Measurements from ENCODE around the gene NREP. TPM values are rescaled to one million over a fixed set of nuclear protein-coding genes. Genes with fewer than 3 reads are reported as not detected.
A peak's percentile ranks its signal among the peaks of the same experiment; 100 is the strongest.

Gene NREP
- total RNA-seq (2022) (2.3 and 2.4 TPM in 2 replicates), Bru-seq, nascent RNA (percentile 15 among the genes with signal in this experiment), BruChase-seq, experiment 1, labeled RNA remaining after a 2-hour chase (percentile 14 among the genes with signal in this experiment), BruChase-seq, experiment 2, labeled RNA remaining after a 6-hour chase (percentile 13 among the genes with signal in this experiment)
- long read RNA-seq, partial matches to known transcripts: 0 of 4 reads
- long read RNA-seq, other reads (novel, unspliced or antisense): 0 of 4 reads

- Mint-ChIP-seq H3K36me3 (ENCODE audit: insufficient read depth, unreplicated experiment) (no peaks in the 10 kb centered on the region), H3K9me3 (ENCODE audit: unreplicated experiment) (no peaks in the 10 kb centered on the region), H3K27ac (ENCODE audit: unreplicated experiment) (peak within 1 kb of the TSS; percentile 82), H3K27me3 (ENCODE audit: insufficient read depth, unreplicated experiment) (peaks cover 20% of the 10 kb centered on the region), H3K4me3 (ENCODE audit: unreplicated experiment) (peak within 1 kb of the TSS; percentile 73), H3K4me1 (ENCODE audit: low read depth, unreplicated experiment) (peaks cover 4% of the 10 kb centered on the region)
- Histone ChIP-seq H3K4me1 (peaks cover 11% of the 10 kb centered on the region; the same call in 1 of the 2 replicates), H3K36me3 (ENCODE audit: control insufficient read depth, insufficient read depth, low read length) (no peaks in the 10 kb centered on the region), H3K4me3 (ENCODE audit: low read depth, low read length) (peak within 1 kb of the TSS; percentile 46), H3K27me3 (replicated peaks; ENCODE audit: control insufficient read depth, insufficient read depth, low read length) (peaks cover 1% of the 10 kb centered on the region; the same call in 1 of the 2 replicates), H3K9me3 (no peaks in the 10 kb centered on the region)
- DNase-seq: peak in 1 of 2 experiments; percentile 9
- ChIA-PET POLR2A (no interaction called here), CTCF (no interaction called here)
- intact Hi-C loops (cut with micrococcal nuclease; ENCODE audit: unreplicated experiment): loop anchor here (5.0 kb wide), 2 partner anchors 204 to 391 kb away; no protein-coding TSS in a partner anchor
- TF ChIP-seq CTCF (IDR thresholded peaks at IDR 0.05; ENCODE audit: insufficient read depth in 1 of 2, low read depth in 1 of 2, low read length in 1 of 2, severe bottlenecking in 1 of 2, unreplicated experiment in 1 of 2): no peak
- BruUV-seq (replicated peaks): no TSS peak
Observed at GRCh38 chr5:111756581-111757354, at the start of gene NREP. NREP (minus strand) TSS chr5:111757194; CDS start chr5:111755772, 1,422 bp downstream.

GRCh38 chr5:111806753-111807152 lies 49.8 kb upstream of the NREP start:
- DNase-seq: no peak
- no peaks in the 10 kb centered on the region for H3K4me1 Mint-ChIP-seq (ENCODE audit: low read depth, unreplicated experiment)
- no peak for TF ChIP-seq CTCF (IDR thresholded peaks at IDR 0.05; ENCODE audit: insufficient read depth in 1 of 2, low read depth in 1 of 2, low read length in 1 of 2, severe bottlenecking in 1 of 2, unreplicated experiment in 1 of 2)
- POLR2A ChIA-PET: no interaction called here
- intact Hi-C loops (cut with micrococcal nuclease; ENCODE audit: unreplicated experiment): no loop called here
- H3K36me3 ChIP-seq (ENCODE audit: control insufficient read depth, insufficient read depth, low read length): no peaks in the 10 kb centered on the region
- CTCF ChIA-PET: no interaction called here
- H3K36me3 Mint-ChIP-seq (ENCODE audit: insufficient read depth, unreplicated experiment): no peaks in the 10 kb centered on the region
- H3K4me3 Mint-ChIP-seq (ENCODE audit: unreplicated experiment): no peak overlapping the region
- H3K27me3 Mint-ChIP-seq (ENCODE audit: insufficient read depth, unreplicated experiment): peaks cover 18% of the 10 kb centered on the region
- no peaks in the 10 kb centered on the region for H3K9me3 ChIP-seq
- H3K27ac Mint-ChIP-seq (ENCODE audit: unreplicated experiment): no peak overlapping the region
- no TSS peak for BruUV-seq (replicated peaks)
- H3K4me1 ChIP-seq: no peaks in the 10 kb centered on the region
- no peaks in the 10 kb centered on the region for H3K9me3 Mint-ChIP-seq (ENCODE audit: unreplicated experiment)
- H3K4me3 ChIP-seq (ENCODE audit: low read depth, low read length): no peak overlapping the region
- H3K27me3 ChIP-seq (replicated peaks; ENCODE audit: control insufficient read depth, insufficient read depth, low read length): no peaks in the 10 kb centered on the region

DNA sequence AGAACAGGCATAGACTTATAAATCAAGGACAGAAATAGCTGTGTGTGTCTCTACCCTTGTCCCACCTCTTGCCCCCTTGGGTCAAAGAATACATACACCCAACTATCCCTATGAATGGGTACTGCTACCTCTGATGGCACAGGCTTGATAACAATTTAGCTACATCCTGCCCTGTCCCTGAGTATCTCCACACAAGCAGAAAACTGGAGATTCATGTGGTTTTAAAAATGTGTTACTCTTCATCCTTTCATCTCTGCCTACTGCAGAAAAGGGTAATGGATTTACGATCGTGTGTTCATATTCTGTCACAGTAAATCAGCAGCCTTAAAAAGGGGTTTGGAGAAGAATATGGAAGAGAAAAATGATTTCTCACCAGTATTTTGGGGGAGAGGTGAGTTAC lies 49.2 kb upstream of the NREP start:
- ChIA-PET POLR2A (no interaction called here), CTCF (no interaction called here)
- no peak overlapping the region for H3K27ac Mint-ChIP-seq (ENCODE audit: unreplicated experiment)
- H3K4me3 Mint-ChIP-seq (ENCODE audit: unreplicated experiment): no peak overlapping the region
- no peaks in the 10 kb centered on the region for H3K36me3 Mint-ChIP-seq (ENCODE audit: insufficient read depth, unreplicated experiment)
- Histone ChIP-seq H3K4me1 (no peaks in the 10 kb centered on the region), H3K27me3 (replicated peaks; ENCODE audit: control insufficient read depth, insufficient read depth, low read length) (no peaks in the 10 kb centered on the region), H3K4me3 (ENCODE audit: low read depth, low read length) (no peak overlapping the region), H3K9me3 (no peaks in the 10 kb centered on the region), H3K36me3 (ENCODE audit: control insufficient read depth, insufficient read depth, low read length) (no peaks in the 10 kb centered on the region)
- peaks cover 18% of the 10 kb centered on the region for H3K27me3 Mint-ChIP-seq (ENCODE audit: insufficient read depth, unreplicated experiment)
- no peak for DNase-seq
- TF ChIP-seq CTCF (IDR thresholded peaks at IDR 0.05; ENCODE audit: insufficient read depth in 1 of 2, low read depth in 1 of 2, low read length in 1 of 2, severe bottlenecking in 1 of 2, unreplicated experiment in 1 of 2): no peak
- H3K9me3 Mint-ChIP-seq (ENCODE audit: unreplicated experiment): no peaks in the 10 kb centered on the region
- no TSS peak for BruUV-seq (replicated peaks)
- H3K4me1 Mint-ChIP-seq (ENCODE audit: low read depth, unreplicated experiment): no peaks in the 10 kb centered on the region
- intact Hi-C loops (cut with micrococcal nuclease; ENCODE audit: unreplicated experiment): no loop called here

Data from Caco-2 (cell line).